BE2C (cell line): Measurements from ENCODE around the gene DNAAF8.

Experiments
- DNase-seq: peaks from one replicate; pipeline ENCODE4 v3.0.0-alpha.2; 2020
- H3K27me3 ChIP-seq: fragments of 250-450 bp; sonication (Bioruptor Pico); 2 replicates; pipeline ENCODE4 v1.5.1; 2020; ENCODE audit warnings: mild to moderate bottlenecking
- H3K36me3 ChIP-seq: fragments of 250-450 bp; sonication (Bioruptor Pico); 2 replicates; pipeline ENCODE4 v1.5.1; 2020; ENCODE audit warnings: mild to moderate bottlenecking
- H3K4me1 ChIP-seq: fragments of 250-450 bp; sonication (Bioruptor Pico); 2 replicates; pipeline ENCODE4 v1.5.1; 2020
- H3K4me3 ChIP-seq: 2 replicates; pipeline ENCODE4 v1.5.1; 2011; ENCODE audit warnings: low read depth, low read length
- H3K9me3 ChIP-seq: fragments of 250-450 bp; sonication (Bioruptor Pico); 2 replicates; pipeline ENCODE4 v1.5.1; 2020
- CTCF ChIP-seq: IDR thresholded peaks from 2 replicates; pipeline ENCODE4 v1.5.1; 2012; ENCODE audit warnings: mild to moderate bottlenecking, low read depth, low read length

Gene DNAAF8

GRCh38 chr16:4752351-4753100 lies 18.2 kb downstream of the DNAAF8 start:
- Histone ChIP-seq H3K4me3 (no peak overlapping the region), H3K9me3 (no peaks in the 10 kb centered on the region), H3K27me3 (no peaks in the 10 kb centered on the region), H3K4me1 (no peaks in the 10 kb centered on the region; the same call in 1 of the 2 replicates), H3K36me3 (peaks cover 41% of the 10 kb centered on the region)
- no peak for TF ChIP-seq CTCF
- DNase-seq = no peak

- no peaks in the 10 kb centered on the region for H3K9me3 ChIP-seq
- H3K4me3 ChIP-seq = no peak overlapping the region
- peaks cover 43% of the 10 kb centered on the region for H3K36me3 ChIP-seq
- no peak for TF ChIP-seq CTCF
- no peaks in the 10 kb centered on the region for H3K4me1 ChIP-seq
- H3K27me3 ChIP-seq = no peaks in the 10 kb centered on the region
- no peak for DNase-seq
Observed at GRCh38 chr16:4753227-4753626, 18.9 kb downstream of the DNAAF8 start.

- Histone ChIP-seq H3K4me3 (no peak overlapping the region), H3K36me3 (peaks cover 49% of the 10 kb centered on the region), H3K9me3 (no peaks in the 10 kb centered on the region), H3K4me1 (no peaks in the 10 kb centered on the region), H3K27me3 (no peaks in the 10 kb centered on the region)
- no peak for TF ChIP-seq CTCF
- no peak for DNase-seq
Observed at GRCh38 chr16:4754865-4755264, 20.5 kb downstream of the DNAAF8 start.

- H3K4me1 ChIP-seq = no peaks in the 10 kb centered on the region
- H3K36me3 ChIP-seq = peaks cover 55% of the 10 kb centered on the region
- no peak for TF ChIP-seq CTCF
- H3K27me3 ChIP-seq = no peaks in the 10 kb centered on the region
- H3K9me3 ChIP-seq = no peaks in the 10 kb centered on the region
- DNase-seq = no peak
- no peak overlapping the region for H3K4me3 ChIP-seq
Observed at GRCh38 chr16:4755687-4756086, 21.4 kb downstream of the DNAAF8 start.

- peaks cover 39% of the 10 kb centered on the region for H3K36me3 ChIP-seq
- no peaks in the 10 kb centered on the region for H3K4me1 ChIP-seq
- no peaks in the 10 kb centered on the region for H3K27me3 ChIP-seq
- no peaks in the 10 kb centered on the region for H3K9me3 ChIP-seq
- no peak for DNase-seq
- no peak for TF ChIP-seq CTCF
- H3K4me3 ChIP-seq = no peak overlapping the region
Observed at GRCh38 chr16:4760221-4760910, 26.0 kb downstream of the DNAAF8 start.

GRCh38 chr16:4762205-4762604 lies 27.9 kb downstream of the DNAAF8 start:
- TF ChIP-seq CTCF = no peak
- no peak for DNase-seq
- Histone ChIP-seq H3K27me3 (no peaks in the 10 kb centered on the region), H3K4me1 (no peaks in the 10 kb centered on the region), H3K36me3 (peaks cover 30% of the 10 kb centered on the region), H3K9me3 (no peaks in the 10 kb centered on the region), H3K4me3 (no peak overlapping the region)
